Naive B cell (primary cell): ENCODE measurements around the gene GPRASP3. TPM values are rescaled to one million over a fixed set of nuclear protein-coding genes. Genes with fewer than 3 reads are reported as not detected.
"Not testable (repeated sequence)": the region's sequence is repeated elsewhere in the genome, so short reads cannot be mapped to it uniquely, and the experiment has no call there.

Experiments used
- ATAC-seq, 2 donors: fragments of 150-1000 bp; cut with Tn5 transposase; 2 replicates each; pipeline ENCODE4 v1.10.0; 2021; ENCODE audit warnings: low read depth in 2 of 2, mild to moderate bottlenecking in 2 of 2, moderate library complexity in 2 of 2
- DNase-seq: peaks from one replicate; pipeline ENCODE4 v3.0.0; 2022
- H3K27ac Mint-ChIP-seq, 6 donors: one replicate each; pipeline ENCODE4 v1.8.0; 2020 to 2022; ENCODE audit warnings: mild to moderate bottlenecking in 6 of 6, mixed read lengths in 6 of 6, moderate library complexity in 5 of 6, inconsistent platforms in 2 of 6
- H3K27me3 Mint-ChIP-seq, 3 donors: one replicate each; pipeline ENCODE4 v1.8.0; 2021 to 2022; ENCODE audit warnings: mixed read lengths in 3 of 3, mild to moderate bottlenecking in 1 of 3
- H3K36me3 Mint-ChIP-seq, 2 donors: one replicate each; pipeline ENCODE4 v1.8.0; 2020 to 2022; ENCODE audit warnings: mixed read lengths in 2 of 2, inconsistent platforms in 1 of 2, mild to moderate bottlenecking in 1 of 2
- H3K4me1 Mint-ChIP-seq, 3 donors: one replicate each; pipeline ENCODE4 v1.8.0; 2020 to 2022; ENCODE audit warnings: mixed read lengths in 3 of 3, inconsistent platforms in 1 of 3, mild to moderate bottlenecking in 1 of 3, moderate library complexity in 1 of 3
- H3K4me3 Mint-ChIP-seq, 8 donors: one replicate each; pipeline ENCODE4 v1.8.0; 2020 to 2022; ENCODE audit warnings: mild to moderate bottlenecking in 8 of 8, mixed read lengths in 8 of 8, moderate library complexity in 8 of 8, inconsistent platforms in 2 of 8
- H3K9me3 Mint-ChIP-seq, 7 donors: one replicate each; pipeline ENCODE4 v1.8.0; 2020 to 2022; ENCODE audit warnings: mixed read lengths in 7 of 7, mild to moderate bottlenecking in 5 of 7, inconsistent platforms in 2 of 7, moderate library complexity in 1 of 7
- polyA plus RNA-seq, 6 donors: library from polyadenylated mRNA; unstranded; fragments of 300-500 nt; fragmentation: Illumina TruSeq; gene quantifications; one replicate each; pipeline ENCODE4 v1.2.3, GENCODE V29; 2021; ENCODE audit warnings: low read depth in 6 of 6

GPRASP3 gene
- polyA plus RNA-seq, 6 donors from 2014 or later: 0.23 to 0.57 (median 0.38) TPM; not detected in 2

GRCh38 chrX:102715967-102716366 is 4.6 kb upstream of the GPRASP3 start:
- Mint-ChIP-seq H3K4me1 (peaks cover 17 to 20% (median 19%) of the 10 kb centered on the region in 3 donors), H3K9me3 (peaks cover 0 to 6% (median 0%) of the 10 kb centered on the region in 7 donors), H3K36me3 (peaks cover 0 to 7% of the 10 kb centered on the region in 2 donors), H3K4me3 (no peak overlapping the region), H3K27me3 (peaks cover 0 to 38% (median 30%) of the 10 kb centered on the region in 3 donors), H3K27ac (no peak overlapping the region)
- ATAC-seq (no peak), DNase-seq (no peak)

GRCh38 chrX:102721169-102721506 is 595 bp downstream of the GPRASP3 start:
- not testable (repeated sequence) for ATAC-seq, H3K36me3 Mint-ChIP-seq, H3K9me3 Mint-ChIP-seq, DNase-seq, H3K27ac Mint-ChIP-seq, H3K27me3 Mint-ChIP-seq
- Mint-ChIP-seq H3K4me3 (peak overlapping the region in 7 of 8 donors; percentile 79 to 93 (median 86)), H3K4me1 (peaks cover 6 to 11% (median 7%) of the 10 kb centered on the region in 3 donors)

- no peak for ATAC-seq
- peaks cover 6 to 11% (median 7%) of the 10 kb centered on the region in 3 donors for H3K4me1 Mint-ChIP-seq
- H3K27me3 Mint-ChIP-seq: peaks cover 0 to 7% (median 0%) of the 10 kb centered on the region in 3 donors
These were observed 2.9 kb downstream of the GPRASP3 start for GRCh38 chrX:102723456-102723855.

GRCh38 chrX:102727761-102728160 is 7.2 kb downstream of the GPRASP3 start:
- Mint-ChIP-seq H3K9me3 (no peaks in the 10 kb centered on the region), H3K4me3 (no peak overlapping the region), H3K27ac (no peak overlapping the region), H3K27me3 (peaks cover 0 to 7% (median 0%) of the 10 kb centered on the region in 3 donors), H3K4me1 (no peaks in the 10 kb centered on the region), H3K36me3 (no peaks in the 10 kb centered on the region)
- ATAC-seq (no peak), DNase-seq (no peak)

More at GRCh38 chrX:102723456-102723855, 2.9 kb downstream of the GPRASP3 start:
- DNase-seq: no peak
- Mint-ChIP-seq H3K4me3 (no peak overlapping the region), H3K36me3 (no peaks in the 10 kb centered on the region), H3K27ac (no peak overlapping the region), H3K9me3 (no peaks in the 10 kb centered on the region)

GRCh38 chrX:102728646-102729045 is 8.1 kb downstream of the GPRASP3 start:
- Mint-ChIP-seq H3K4me3 (no peak overlapping the region), H3K4me1 (no peaks in the 10 kb centered on the region), H3K27me3 (peaks cover 0 to 7% (median 0%) of the 10 kb centered on the region in 3 donors), H3K27ac (no peak overlapping the region), H3K36me3 (no peaks in the 10 kb centered on the region), H3K9me3 (no peaks in the 10 kb centered on the region)
- no peak for DNase-seq
- ATAC-seq: no peak

- Mint-ChIP-seq H3K9me3 (peaks cover 0 to 4% (median 0%) of the 10 kb centered on the region in 7 donors), H3K36me3 (no peaks in the 10 kb centered on the region), H3K27me3 (peaks cover 0 to 4% (median 0%) of the 10 kb centered on the region in 3 donors), H3K4me1 (no peaks in the 10 kb centered on the region), H3K4me3 (no peak overlapping the region), H3K27ac (no peak overlapping the region)
- ATAC-seq (no peak), DNase-seq (no peak)
These were observed 19.1 kb downstream of the GPRASP3 start for GRCh38 chrX:102739657-102740056.

- H3K27ac Mint-ChIP-seq: no peak overlapping the region
- ATAC-seq (no peak), DNase-seq (no peak)
- peaks cover 0 to 3% (median 0%) of the 10 kb centered on the region in 3 donors for H3K4me1 Mint-ChIP-seq
- peak overlapping the region in 2 of 8 donors; percentile 9 to 69 for H3K4me3 Mint-ChIP-seq
- H3K36me3 Mint-ChIP-seq: no peaks in the 10 kb centered on the region
- H3K27me3 Mint-ChIP-seq: peaks cover 0 to 23% (median 0%) of the 10 kb centered on the region in 3 donors
- peaks cover 0 to 4% (median 0%) of the 10 kb centered on the region in 7 donors for H3K9me3 Mint-ChIP-seq
These were observed 23.8 kb downstream of the GPRASP3 start for GRCh38 chrX:102744307-102744706.

GRCh38 chrX:102745513-102745856 is 24.9 kb downstream of the GPRASP3 start:
- Mint-ChIP-seq H3K27ac (no peak overlapping the region), H3K4me3 (peak overlapping the region; percentile 48 to 89 (median 83)), H3K4me1 (peaks cover 0 to 3% (median 0%) of the 10 kb centered on the region in 3 donors), H3K36me3 (no peaks in the 10 kb centered on the region), H3K9me3 (no peaks in the 10 kb centered on the region), H3K27me3 (peaks cover 0 to 23% (median 0%) of the 10 kb centered on the region in 3 donors)
- DNase-seq: no peak
- ATAC-seq: no peak

GRCh38 chrX:102745857-102746584 is 25.5 kb downstream of the GPRASP3 start:
- peak; percentile 34 to 41 for ATAC-seq

GRCh38 chrX:102765217-102765616 is 44.7 kb downstream of the GPRASP3 start:
- no peak for DNase-seq
- ATAC-seq: no peak
- Mint-ChIP-seq H3K4me1 (peaks cover 8 to 14% (median 10%) of the 10 kb centered on the region in 3 donors), H3K27me3 (no peaks in the 10 kb centered on the region), H3K36me3 (no peaks in the 10 kb centered on the region), H3K4me3 (no peak overlapping the region), H3K9me3 (peaks cover 0 to 2% (median 0%) of the 10 kb centered on the region in 7 donors), H3K27ac (peak overlapping the region in 1 of 6 donors; percentile 32)

More at GRCh38 chrX:102745857-102746584, 25.5 kb downstream of the GPRASP3 start:
- H3K4me1 Mint-ChIP-seq: peaks cover 0 to 3% (median 0%) of the 10 kb centered on the region in 3 donors
- DNase-seq: no peak
- peak overlapping the region; percentile 82 to 90 (median 85) for H3K4me3 Mint-ChIP-seq
- no peaks in the 10 kb centered on the region for H3K9me3 Mint-ChIP-seq
- peaks cover 0 to 23% (median 0%) of the 10 kb centered on the region in 3 donors for H3K27me3 Mint-ChIP-seq
- H3K36me3 Mint-ChIP-seq: no peaks in the 10 kb centered on the region
- peak overlapping the region in 1 of 6 donors; percentile 87 for H3K27ac Mint-ChIP-seq

- H3K9me3 Mint-ChIP-seq: peaks cover 0 to 2% (median 0%) of the 10 kb centered on the region in 7 donors
- no peak for DNase-seq
- no peak overlapping the region for H3K27ac Mint-ChIP-seq
- H3K4me1 Mint-ChIP-seq: peaks cover 8 to 15% (median 11%) of the 10 kb centered on the region in 3 donors
- ATAC-seq: no peak
- no peaks in the 10 kb centered on the region for H3K36me3 Mint-ChIP-seq
- H3K4me3 Mint-ChIP-seq: peak overlapping the region in 1 of 8 donors; percentile 41
- no peaks in the 10 kb centered on the region for H3K27me3 Mint-ChIP-seq
These were observed 45.3 kb downstream of the GPRASP3 start for GRCh38 chrX:102765809-102766208.

GRCh38 chrX:102767287-102767686 is 46.7 kb downstream of the GPRASP3 start:
- peak overlapping the region in 4 of 8 donors; percentile 7 to 74 (median 46) for H3K4me3 Mint-ChIP-seq

GRCh38 chrX:102768987-102769761 is 48.6 kb downstream of the GPRASP3 start:
- Mint-ChIP-seq H3K36me3 (no peaks in the 10 kb centered on the region), H3K27ac (peak overlapping the region; percentile 93 to 99 (median 98)), H3K4me3 (peak overlapping the region; percentile 89 to 99 (median 97)), H3K4me1 (peaks cover 8 to 15% (median 11%) of the 10 kb centered on the region in 3 donors), H3K9me3 (peaks cover 0 to 5% (median 0%) of the 10 kb centered on the region in 7 donors), H3K27me3 (no peaks in the 10 kb centered on the region)
- ATAC-seq (peak; percentile 92 to 93), DNase-seq (peak; percentile 71)

More at GRCh38 chrX:102767287-102767686, 46.7 kb downstream of the GPRASP3 start:
- H3K36me3 Mint-ChIP-seq: no peaks in the 10 kb centered on the region
- ATAC-seq (no peak), DNase-seq (no peak)
- H3K9me3 Mint-ChIP-seq: peaks cover 0 to 2% (median 0%) of the 10 kb centered on the region in 7 donors
- peak overlapping the region in 1 of 6 donors; percentile 60 for H3K27ac Mint-ChIP-seq
- H3K4me1 Mint-ChIP-seq: peaks cover 8 to 15% (median 11%) of the 10 kb centered on the region in 3 donors
- no peaks in the 10 kb centered on the region for H3K27me3 Mint-ChIP-seq
